Left kidney (tissue), 2 donors: ENCODE data around the gene PDGFD. TPM values are rescaled to one million over a fixed set of nuclear protein-coding genes. Genes with fewer than 3 reads are reported as not detected.

Experiments
- DNase-seq: peaks from one replicate; pipeline ENCODE4 v3.0.0-alpha.2; 2013
- polyA plus RNA-seq: library from polyadenylated mRNA; unstranded; fragments of 120-200 nt; gene quantifications from one replicate; pipeline ENCODE4 v1.2.1, GENCODE V29; 2013; ENCODE audit not compliant: insufficient read length

The PDGFD gene
- polyA plus RNA-seq, 1 donor, result 23.4 TPM

GRCh38 chr11:103920933-103921332 is 243.0 kb downstream of the PDGFD start:
- no peak for DNase-seq

DNA sequence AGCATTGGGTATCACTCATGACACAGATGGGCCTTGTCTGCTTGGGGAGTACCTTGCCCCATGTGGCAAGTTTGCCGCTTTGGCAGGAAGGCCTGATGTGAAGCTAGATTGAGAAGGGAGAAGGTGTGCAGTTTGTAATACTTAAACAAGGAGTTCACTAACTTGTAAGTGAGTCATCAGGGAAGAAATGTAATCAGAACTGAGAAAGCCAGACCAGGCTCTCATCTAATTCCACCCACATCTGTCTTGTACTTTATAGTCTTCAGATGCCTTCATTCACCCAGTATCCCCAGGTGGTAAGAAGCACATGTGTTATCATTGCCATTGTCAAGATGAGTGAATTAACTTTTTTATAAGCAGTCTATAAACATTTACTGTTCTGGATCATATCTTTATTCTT is 243.5 kb downstream of the PDGFD start:
- DNase-seq, result no peak

GRCh38 chr11:103910721-103911120 is 253.2 kb downstream of the PDGFD start:
- DNase-seq, result no peak

DNA sequence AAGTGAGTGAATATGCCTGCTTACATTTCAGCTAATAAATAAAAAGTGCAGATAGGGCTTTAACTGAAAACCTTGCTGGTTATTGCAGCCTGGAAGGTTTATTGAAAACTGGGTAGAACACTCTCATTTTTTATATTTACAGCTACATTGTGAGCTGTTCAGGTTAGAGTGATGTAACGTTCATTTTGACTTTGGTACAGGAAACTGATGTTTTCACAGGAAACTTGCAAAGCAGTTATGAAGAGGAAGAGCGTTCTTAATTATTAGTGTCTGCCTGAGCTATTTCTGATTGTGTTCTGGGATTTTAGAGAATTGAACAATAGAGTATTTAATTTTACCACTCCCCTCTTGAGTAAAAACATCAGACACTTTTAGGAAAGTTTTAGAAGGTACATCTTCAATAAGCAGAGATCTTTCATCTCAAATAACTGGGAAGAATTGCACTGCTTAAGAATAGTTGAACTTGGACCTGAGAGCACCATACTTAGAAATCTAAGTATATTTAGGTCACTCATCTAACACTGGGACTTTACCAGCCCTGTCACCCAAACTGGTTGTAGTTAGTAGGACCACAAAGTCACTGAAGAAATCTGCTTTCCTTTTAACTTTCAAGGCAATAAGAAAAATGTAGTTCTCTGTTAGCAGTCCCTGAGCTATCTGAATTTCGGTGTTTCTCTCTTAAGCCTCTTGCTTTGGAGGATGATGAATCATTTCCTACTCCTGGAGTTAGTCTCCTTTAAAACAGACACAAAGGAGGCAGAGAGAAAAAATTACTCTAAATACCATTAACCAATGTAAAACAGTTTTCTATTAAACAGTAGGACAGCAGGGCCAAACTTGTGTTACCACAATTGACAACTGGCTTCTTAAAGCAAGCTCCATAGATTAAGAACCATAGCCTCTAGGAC is 256.1 kb downstream of the PDGFD start:
- no peak for DNase-seq

- no peak for DNase-seq
Observed at GRCh38 chr11:103907136-103907535, 256.8 kb downstream of the PDGFD start.

- no peak for DNase-seq
Observed at GRCh38 chr11:103906291-103906867, 257.6 kb downstream of the PDGFD start.

DNA sequence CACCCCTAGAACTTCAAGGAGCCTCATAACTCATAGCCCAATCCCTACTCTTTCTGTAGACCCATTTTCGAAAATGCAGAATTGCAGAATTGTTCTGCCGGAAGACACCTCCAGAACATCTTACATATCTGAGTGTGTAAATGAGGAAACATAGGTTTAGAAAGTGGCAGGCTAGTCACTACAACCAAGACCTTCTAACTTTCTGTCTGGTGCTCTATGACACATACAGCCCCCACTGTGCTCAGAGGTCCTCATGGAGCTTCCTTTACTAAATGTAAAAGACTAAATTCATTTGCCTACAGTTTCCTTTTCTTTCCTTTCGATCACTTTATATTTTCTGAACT is 259.7 kb downstream of the PDGFD start:
- DNase-seq, result no peak

GRCh38 chr11:103903621-103904323 is 260.2 kb downstream of the PDGFD start:
- DNase-seq, result no peak

DNA sequence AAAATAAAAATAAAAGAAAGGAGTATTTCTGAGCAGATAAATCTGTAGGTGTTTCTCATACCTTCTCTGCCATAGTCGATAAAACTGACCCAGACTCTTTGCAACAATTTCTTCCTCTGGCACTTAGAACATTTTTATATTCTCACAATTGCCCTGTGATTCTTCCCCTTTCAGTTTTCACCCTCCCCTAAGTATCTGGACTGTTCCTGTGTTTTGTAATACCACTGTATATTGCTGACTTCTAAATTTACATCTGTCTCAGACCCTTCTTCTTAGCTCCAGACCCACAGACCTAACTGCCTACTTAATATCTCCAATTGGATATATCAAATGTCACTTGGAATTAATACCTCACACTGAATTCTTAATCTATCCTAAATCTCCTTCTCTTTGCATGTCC is 261.0 kb downstream of the PDGFD start:
- DNase-seq, result no peak

GRCh38 chr11:103901656-103902055 is 262.3 kb downstream of the PDGFD start:
- DNase-seq, result no peak

GRCh38 chr11:103898577-103899336 is 265.2 kb downstream of the PDGFD start:
- DNase-seq, result no peak

DNA sequence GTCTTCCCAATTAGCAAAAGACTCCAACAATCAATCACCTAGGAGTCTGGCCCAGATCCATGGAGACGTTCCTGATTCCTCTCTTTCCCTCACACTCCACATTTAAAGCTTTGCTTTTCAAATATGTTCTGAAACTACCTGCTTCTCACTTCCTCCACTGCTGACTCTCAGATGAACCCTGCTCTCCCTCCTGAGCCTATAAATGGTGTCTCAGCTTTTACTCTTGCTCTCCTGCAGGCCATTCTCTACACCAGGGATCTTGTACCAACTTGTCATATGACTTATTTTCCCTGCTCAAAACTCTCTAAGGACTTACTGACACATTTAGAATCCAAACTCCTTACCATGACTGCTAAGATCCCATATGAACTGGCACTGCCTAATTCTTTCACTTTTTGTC is 265.9 kb downstream of the PDGFD start:
- no peak for DNase-seq

DNA sequence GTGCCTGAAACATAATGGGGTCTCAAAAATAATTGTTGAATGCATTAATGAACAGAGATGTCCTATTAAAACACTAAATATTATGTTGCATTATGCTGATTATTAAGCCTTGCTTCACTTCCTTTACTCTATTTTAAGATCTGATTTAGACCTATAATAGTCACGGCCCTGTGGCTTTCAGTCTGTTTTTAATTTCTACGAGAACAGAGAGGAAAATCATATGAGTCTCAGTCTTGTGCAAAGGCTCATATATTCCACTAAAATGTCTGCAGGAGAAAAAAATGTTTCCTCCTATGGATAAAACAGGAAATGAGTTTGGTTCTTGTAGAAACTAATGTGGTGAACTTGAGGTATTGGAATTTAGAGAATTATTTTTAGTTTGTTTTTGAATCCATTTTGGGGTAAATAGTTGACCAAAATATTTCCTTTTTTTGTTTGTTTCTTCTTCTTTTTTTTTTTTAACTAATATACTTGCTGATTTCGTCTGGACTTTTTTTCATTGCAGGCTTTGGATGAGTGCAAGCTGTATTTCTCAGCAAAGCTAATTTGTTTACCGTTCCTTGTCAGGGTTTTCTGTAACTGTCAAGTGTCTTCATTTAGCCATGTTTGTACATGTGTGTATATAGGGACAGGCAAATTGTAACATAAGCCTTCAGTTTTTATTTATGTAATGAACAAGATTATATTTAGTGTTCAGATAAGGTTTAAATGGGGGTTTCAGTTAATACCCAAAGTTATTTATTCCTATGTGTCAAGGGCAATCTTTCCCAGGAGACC is 266.6 kb downstream of the PDGFD start:
- DNase-seq, result no peak

DNA sequence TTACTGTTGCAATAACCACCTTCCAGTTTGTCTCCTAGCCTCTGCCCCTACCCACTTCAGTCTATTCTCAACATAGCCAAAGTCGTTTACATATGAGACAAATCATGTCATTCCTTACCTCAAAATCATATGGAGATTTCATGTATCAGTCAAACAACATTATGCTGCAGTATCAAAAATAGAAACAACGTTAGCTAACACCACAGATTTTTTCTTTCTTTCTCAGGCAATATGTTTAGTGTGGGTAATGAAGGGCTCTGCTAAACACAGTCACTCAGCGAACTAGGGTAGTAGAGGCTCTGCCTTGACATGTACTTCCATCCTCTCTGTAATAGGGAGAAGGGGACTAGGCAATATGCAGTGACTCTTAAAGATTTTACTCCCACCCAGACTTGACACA is 268.8 kb downstream of the PDGFD start:
- DNase-seq, result no peak

GRCh38 chr11:103894673-103895072 is 269.3 kb downstream of the PDGFD start:
- DNase-seq, result no peak

GRCh38 chr11:103894034-103894433 is 269.9 kb downstream of the PDGFD start:
- DNase-seq, result no peak

DNA sequence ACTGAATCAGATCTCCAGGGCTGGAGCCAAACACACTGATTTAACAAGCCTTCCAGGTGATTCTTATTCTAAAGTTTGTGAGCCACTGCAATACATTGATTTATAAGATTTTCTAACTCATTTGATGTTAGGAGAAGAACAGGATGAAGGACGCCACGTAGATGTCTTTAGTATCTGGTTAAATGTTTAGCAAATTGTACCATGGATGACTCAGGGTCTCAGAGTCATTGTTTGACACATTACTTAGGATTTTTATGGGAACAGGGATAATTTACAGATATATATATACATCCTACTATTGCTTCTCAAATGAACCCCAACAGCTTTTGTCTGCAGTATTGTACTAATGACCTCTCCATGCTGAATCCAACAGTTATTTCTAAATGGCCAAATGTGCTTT is 270.6 kb downstream of the PDGFD start:
- DNase-seq, result no peak

DNA sequence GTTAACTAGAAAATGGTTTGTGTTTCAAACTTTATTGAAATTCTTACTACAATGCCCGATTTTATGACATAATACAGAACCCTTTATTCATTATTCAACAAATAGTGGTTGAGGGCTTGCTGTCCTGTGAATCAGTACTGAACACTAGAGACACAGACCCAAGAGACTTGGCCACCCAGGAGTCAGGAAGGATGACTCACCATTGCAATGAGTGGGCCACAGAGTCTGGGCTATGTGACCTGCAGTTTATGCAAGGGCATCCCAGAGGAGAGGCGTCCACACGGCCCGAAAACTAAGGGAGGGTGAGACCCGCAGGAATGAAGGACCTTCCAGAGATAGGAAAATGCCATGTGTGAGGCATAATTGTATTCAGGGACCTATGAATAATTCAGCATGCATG is 271.3 kb downstream of the PDGFD start:
- no peak for DNase-seq

- no peak for DNase-seq
Observed at GRCh38 chr11:103890654-103891053, 273.3 kb downstream of the PDGFD start.

- no peak for DNase-seq
Observed at GRCh38 chr11:103889679-103890078, 274.3 kb downstream of the PDGFD start.

DNA sequence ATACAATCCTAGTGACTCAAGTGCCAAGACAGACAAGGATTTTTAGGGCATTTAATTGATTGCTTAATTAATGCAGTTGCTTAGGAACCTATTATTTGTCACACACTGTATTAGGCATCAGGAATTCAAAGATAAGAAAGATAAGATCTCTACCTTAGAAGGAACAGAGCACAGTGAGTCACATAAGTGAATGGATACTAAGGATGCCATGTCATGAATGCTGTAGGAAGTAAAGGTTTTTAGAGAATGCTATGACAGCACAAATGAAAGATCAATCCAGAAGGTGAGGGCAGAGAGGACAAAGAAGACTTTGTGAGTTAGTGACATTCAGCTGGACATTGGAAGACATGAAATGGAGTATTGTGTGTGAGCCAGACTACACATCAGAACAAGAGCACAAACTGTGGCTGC is 275.4 kb downstream of the PDGFD start:
- no peak for DNase-seq
